Measurements from ENCODE around the gene OPN1LW. TPM values are rescaled to one million over a fixed set of nuclear protein-coding genes. Genes with fewer than 3 reads are reported as not detected.

OPN1LW gene
- not detected in 2 replicates for total RNA-seq

DNA sequence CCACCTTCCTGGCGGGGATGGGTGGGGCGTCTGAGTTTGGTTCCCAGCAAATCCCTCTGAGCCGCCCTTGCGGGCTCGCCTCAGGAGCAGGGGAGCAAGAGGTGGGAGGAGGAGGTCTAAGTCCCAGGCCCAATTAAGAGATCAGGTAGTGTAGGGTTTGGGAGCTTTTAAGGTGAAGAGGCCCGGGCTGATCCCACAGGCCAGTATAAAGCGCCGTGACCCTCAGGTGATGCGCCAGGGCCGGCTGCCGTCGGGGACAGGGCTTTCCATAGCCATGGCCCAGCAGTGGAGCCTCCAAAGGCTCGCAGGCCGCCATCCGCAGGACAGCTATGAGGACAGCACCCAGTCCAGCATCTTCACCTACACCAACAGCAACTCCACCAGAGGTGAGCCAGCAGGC lies at the start of gene OPN1LW:
Gene OPN1LW, plus strand, starts transcription at position 234 of the 400 bp plus-strand sequence. Its CDS starts 41 bp downstream, at position 275.

DNA sequence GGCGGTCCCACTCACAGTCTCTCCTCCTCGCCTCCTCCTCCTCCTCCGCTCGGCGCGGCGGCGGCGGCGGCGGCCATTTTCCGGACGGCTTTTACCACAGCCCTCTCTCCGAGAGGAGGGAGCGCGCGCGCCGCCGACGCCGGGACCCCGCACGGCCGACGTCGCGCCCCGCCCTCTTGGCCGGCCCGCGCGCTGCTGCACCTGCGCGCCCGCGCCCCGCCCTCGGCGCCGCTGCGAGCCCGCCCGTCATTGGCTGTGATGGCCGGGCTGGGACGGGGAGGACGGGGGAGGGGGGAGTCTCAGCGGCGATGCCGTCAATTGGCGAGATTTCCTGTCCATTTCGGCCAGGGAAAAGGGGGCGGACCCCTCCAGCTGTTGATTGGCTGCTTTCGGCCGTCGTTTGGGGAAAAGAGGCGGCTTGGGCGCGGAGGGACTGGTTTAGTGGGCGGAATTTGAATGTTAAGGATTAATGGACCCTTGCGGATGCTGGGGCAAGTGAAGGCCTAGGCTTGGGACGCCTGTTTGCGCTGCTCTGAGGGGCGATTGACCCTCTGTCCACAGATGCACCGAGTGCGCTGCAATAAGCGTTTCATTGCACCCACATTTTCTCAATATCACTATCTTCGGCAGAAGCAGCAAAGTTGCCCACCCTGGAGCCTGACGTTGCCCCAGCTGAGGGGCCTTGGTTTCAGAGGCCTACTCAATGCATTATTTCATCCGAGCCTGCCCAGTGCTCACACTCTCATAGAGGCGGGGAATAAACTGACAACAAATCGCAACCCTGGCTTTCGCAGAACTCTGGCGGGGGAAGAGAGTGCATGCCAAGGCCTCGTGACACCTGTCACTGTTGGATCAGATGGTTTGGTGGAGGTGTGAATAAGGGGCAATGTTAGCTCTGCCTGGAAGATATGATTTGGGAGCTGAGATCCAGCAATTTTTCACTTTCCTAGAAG lies 46.2 kb upstream of the OPN1LW start, which contains the start of gene MECP2:
Gene MECP2, minus strand, starts transcription at position 129 of the 953 bp plus-strand sequence.

DNA sequence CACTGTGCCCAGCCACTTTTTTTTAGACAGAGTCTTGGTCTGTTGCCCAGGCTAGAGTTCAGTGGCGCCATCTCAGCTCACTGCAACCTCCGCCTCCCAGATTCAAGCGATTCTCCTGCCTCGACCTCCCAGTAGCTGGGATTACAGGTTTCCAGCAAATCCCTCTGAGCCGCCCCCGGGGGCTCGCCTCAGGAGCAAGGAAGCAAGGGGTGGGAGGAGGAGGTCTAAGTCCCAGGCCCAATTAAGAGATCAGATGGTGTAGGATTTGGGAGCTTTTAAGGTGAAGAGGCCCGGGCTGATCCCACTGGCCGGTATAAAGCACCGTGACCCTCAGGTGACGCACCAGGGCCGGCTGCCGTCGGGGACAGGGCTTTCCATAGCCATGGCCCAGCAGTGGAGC lies 38.3 kb downstream of the OPN1LW start, which contains the start of gene OPN1MW:
Gene OPN1MW, plus strand, starts transcription at position 301 of the 400 bp plus-strand sequence. Its CDS starts 82 bp downstream, at position 383.

Other genes starting within 250 kb of the OPN1LW start
- gene AVPR2, start 239.6 kb upstream of the OPN1LW start, total RNA-seq, result not detected in 2 replicates
- 2.3 and 2.6 TPM in 2 replicates for gene ARHGAP4, start 218.0 kb upstream of the OPN1LW start, total RNA-seq
- gene NAA10, start 209.2 kb upstream of the OPN1LW start, total RNA-seq, result 39.0 and 41.8 TPM in 2 replicates
- 1.3 and 1.5 TPM in 2 replicates for gene RENBP, start 199.6 kb upstream of the OPN1LW start, total RNA-seq
- 18.9 and 21.1 TPM in 2 replicates for gene HCFC1, start 172.4 kb upstream of the OPN1LW start, total RNA-seq
- 6.8 and 10.9 TPM in 2 replicates for gene TMEM187, start 171.5 kb upstream of the OPN1LW start, total RNA-seq
- 52.8 and 87.7 TPM in 2 replicates for gene IRAK1, start 124.3 kb upstream of the OPN1LW start, total RNA-seq
- gene MECP2, start 46.5 kb upstream of the OPN1LW start, total RNA-seq, result 25.3 and 37.1 TPM in 2 replicates
- not detected in 2 replicates for gene OPN1MW, start 38.4 kb downstream of the OPN1LW start, total RNA-seq
- not detected in 2 replicates for gene OPN1MW2, start 75.5 kb downstream of the OPN1LW start, total RNA-seq
- not detected in 2 replicates for gene OPN1MW3, start 113.3 kb downstream of the OPN1LW start, total RNA-seq
- gene TEX28, start 150.9 kb downstream of the OPN1LW start, total RNA-seq, result 0.17 TPM in 1 of 2 replicates, not detected in the other
- gene TKTL1, start 151.6 kb downstream of the OPN1LW start, total RNA-seq, result not detected in 2 replicates
- gene FLNA, start 230.4 kb downstream of the OPN1LW start, total RNA-seq, result 1,846 and 2,620 TPM in 2 replicates
- gene EMD, start 235.1 kb downstream of the OPN1LW start, total RNA-seq, result 25.6 and 29.4 TPM in 2 replicates

Data from smooth muscle cell of trachea (primary cell).